GM23338 (cell line): Measurements from ENCODE around the gene FHL1. TPM values are rescaled to one million over a fixed set of nuclear protein-coding genes. Genes with fewer than 3 reads are reported as not detected.

ENCODE experiments used
- ATAC-seq: fragments of 200-7000 bp; cut with Tn5 transposase; 3 replicates; pipeline ENCODE4 v1.9.1; 2020
- DNase-seq: peaks from one replicate; pipeline ENCODE4 v3.0.0-alpha.2; 2015; ENCODE audit warnings: low spot score
- H2AFZ ChIP-seq: fragments of 200-600 bp; sonication (generic); 2 replicates; pipeline ENCODE4 v1.8.0; 2016; ENCODE audit warnings: antibody characterized with exemption, mild to moderate bottlenecking, moderate library complexity
- H3F3A ChIP-seq: fragments of 200-600 bp; sonication (generic); replicated peaks from 2 replicates; pipeline ENCODE4 v1.8.0; 2017; ENCODE audit warnings: antibody characterized with exemption, mixed run types, low read depth
- H3K27ac ChIP-seq: fragments of 200-600 bp; sonication (generic); 2 replicates; pipeline ENCODE4 v1.6.1; 2016; ENCODE audit warnings: low read depth
- H3K27me3 ChIP-seq: fragments of 200-600 bp; sonication (generic); 2 replicates; pipeline ENCODE4 v1.8.0; 2016; ENCODE audit warnings: mild to moderate bottlenecking, mixed run types, moderate library complexity; ENCODE audit not compliant: insufficient read depth
- H3K36me3 ChIP-seq: fragments of 200-600 bp; sonication (generic); 2 replicates; pipeline ENCODE4 v1.8.0; 2016; ENCODE audit warnings: mild to moderate bottlenecking; ENCODE audit not compliant: insufficient read depth
- H3K4me1 ChIP-seq: fragments of 200-600 bp; sonication (generic); 2 replicates; pipeline ENCODE4 v1.8.0; 2016; ENCODE audit warnings: mild to moderate bottlenecking, moderate library complexity; ENCODE audit not compliant: insufficient read depth
- H3K4me2 ChIP-seq: fragments of 200-600 bp; sonication (generic); 2 replicates; pipeline ENCODE4 v1.7.1; 2017; ENCODE audit warnings: mixed run types
- H3K4me3 ChIP-seq: fragments of 200-600 bp; sonication (generic); 2 replicates; pipeline ENCODE4 v1.6.1; 2016; ENCODE audit warnings: mixed run types
- H3K79me2 ChIP-seq: fragments of 200-600 bp; sonication (generic); replicated peaks from 2 replicates; pipeline ENCODE4 v1.8.0; 2017; ENCODE audit warnings: mild to moderate bottlenecking; ENCODE audit not compliant: insufficient read depth
- H3K9me2 ChIP-seq: fragments of 200-600 bp; sonication (generic); 2 replicates; pipeline ENCODE4 v1.8.0; 2017; ENCODE audit not compliant: insufficient read depth
- H4K20me1 ChIP-seq: fragments of 200-600 bp; sonication (generic); replicated peaks from 2 replicates; pipeline ENCODE4 v1.8.0; 2017; ENCODE audit warnings: mild to moderate bottlenecking; ENCODE audit not compliant: insufficient read depth
- H3K27ac Mint-ChIP-seq: 2 replicates; pipeline ENCODE4 v1.8.0; 2020; ENCODE audit warnings: inconsistent platforms, mild to moderate bottlenecking, moderate library complexity, mixed read lengths
- H3K27me3 Mint-ChIP-seq: 3 replicates; pipeline ENCODE4 v1.8.0; 2022; ENCODE audit warnings: low read depth, mild to moderate bottlenecking, moderate library complexity, mixed read lengths, inconsistent platforms; ENCODE audit not compliant: insufficient read depth, poor library complexity
- H3K36me3 Mint-ChIP-seq: 3 replicates; pipeline ENCODE4 v1.8.0; 2021; ENCODE audit warnings: low read depth, mild to moderate bottlenecking, inconsistent platforms, moderate library complexity, mixed read lengths
- H3K4me1 Mint-ChIP-seq: 3 replicates; pipeline ENCODE4 v1.8.0; 2020; ENCODE audit warnings: mild to moderate bottlenecking, inconsistent platforms, mixed read lengths
- H3K4me3 Mint-ChIP-seq: 3 replicates; pipeline ENCODE4 v1.8.0; 2021; ENCODE audit warnings: moderate library complexity, mild to moderate bottlenecking, inconsistent platforms, mixed read lengths
- H3K9me3 Mint-ChIP-seq: 3 replicates; pipeline ENCODE4 v1.8.0; 2020; ENCODE audit warnings: moderate library complexity, mild to moderate bottlenecking, inconsistent platforms, mixed read lengths
- CREB1 ChIP-seq: fragments of 250-450 bp; sonication (Bioruptor Pico); IDR thresholded peaks from 2 replicates; pipeline ENCODE4 v1.5.0; 2020; ENCODE audit warnings: low read depth, mild to moderate bottlenecking, moderate library complexity
- ETS1 ChIP-seq: IDR thresholded peaks from 2 replicates; pipeline ENCODE4 v1.6.1; 2016; ENCODE audit warnings: antibody characterized with exemption
- EZH2 ChIP-seq: fragments of 200-600 bp; sonication (generic); IDR thresholded peaks from one replicate; pipeline ENCODE4 v1.8.0; 2017; ENCODE audit warnings: antibody characterized with exemption, mild to moderate bottlenecking, low read depth; ENCODE audit not compliant: unreplicated experiment
- EZH2phosphoT487 ChIP-seq: fragments of 200-600 bp; sonication (generic); IDR thresholded peaks from one replicate; pipeline ENCODE4 v1.8.1; 2018; ENCODE audit warnings: antibody characterized with exemption; ENCODE audit not compliant: unreplicated experiment
- JUNB ChIP-seq: IDR thresholded peaks from one replicate; pipeline ENCODE4 v1.6.1; 2016; ENCODE audit warnings: antibody characterized with exemption; ENCODE audit not compliant: unreplicated experiment
- NANOG ChIP-seq: IDR thresholded peaks from 2 replicates; pipeline ENCODE4 v1.6.1; 2016; ENCODE audit warnings: antibody characterized with exemption, borderline replicate concordance
- POLR2AphosphoS5 ChIP-seq: IDR thresholded peaks from 2 replicates; pipeline ENCODE4 v1.6.1; 2016; ENCODE audit warnings: antibody characterized with exemption, low read depth
- REST ChIP-seq: IDR thresholded peaks from one replicate; pipeline ENCODE4 v1.6.1; 2018; ENCODE audit warnings: antibody characterized with exemption; ENCODE audit not compliant: unreplicated experiment
- STAT1 ChIP-seq: IDR thresholded peaks from one replicate; pipeline ENCODE4 v1.6.1; 2016; ENCODE audit warnings: antibody characterized with exemption; ENCODE audit not compliant: unreplicated experiment
- ZNF114 ChIP-seq: fragments of 250-450 bp; sonication (Bioruptor Pico); IDR thresholded peaks from 2 replicates; pipeline ENCODE4 v1.5.0; 2020; ENCODE audit warnings: mild to moderate bottlenecking, moderate library complexity
- ZNF331 ChIP-seq: fragments of 250-450 bp; sonication (Bioruptor Pico); IDR thresholded peaks from 2 replicates; pipeline ENCODE4 v1.5.0; 2020; ENCODE audit warnings: low read depth, mild to moderate bottlenecking, moderate library complexity
- polyA plus RNA-seq: library from polyadenylated mRNA; unstranded; fragments of >200 nt; fragmentation: Nextera tagmentation; extraction: Ambion mirVana; gene quantifications from 2 replicates; pipeline ENCODE4 v1.2.1, GENCODE V29; 2016
- total RNA-seq: library from RNA; depleted of rRNA; stranded (reverse); fragments of >200 nt; shearing (Covaris generic); gene quantifications from 2 replicates; pipeline ENCODE4 v1.2.3, GENCODE V29; 2014
- TF ChIP-seq, protein P1 (sequence below), 2 experiments: fragments of 200-600 bp in 1 of 2; sonication (generic) in 1 of 2; conservative IDR thresholded peaks; 2 replicates each; pipeline versions ENCODE4 v1.5.1 to v1.6.1; 2016 to 2017; ENCODE audit warnings: antibody characterized with exemption in 2 of 2, low read depth in 2 of 2, mild to moderate bottlenecking in 2 of 2, moderate library complexity in 1 of 2
- TF ChIP-seq, protein P2 (sequence below): fragments of 250-450 bp; sonication (Bioruptor Pico); IDR thresholded peaks from 2 replicates; pipeline ENCODE4 v1.5.0; 2020; ENCODE audit warnings: mild to moderate bottlenecking, moderate library complexity

Gene FHL1
- total and polyA plus RNA-seq, 2 experiments from 2014 or later = 47.9 to 60.4 TPM

GRCh38 chrX:136206916-136207315 lies 59.6 kb downstream of the FHL1 start:
- no peak for ATAC-seq
- Mint-ChIP-seq H3K27ac (no peak overlapping the region), H3K27me3 (peaks cover 1% of the 10 kb centered on the region), H3K9me3 (no peaks in the 10 kb centered on the region), H3K36me3 (no peaks in the 10 kb centered on the region; the same call in 1 of the 3 replicates), H3K4me3 (no peak overlapping the region), H3K4me1 (peaks cover 19% of the 10 kb centered on the region; the same call in 2 of the 3 replicates)
- H3K9me2 ChIP-seq = no peaks in the 10 kb centered on the region
- H3K4me1 ChIP-seq = peaks cover 3% of the 10 kb centered on the region; the same call in 1 of the 2 replicates
- H2AFZ ChIP-seq = no peak overlapping the region
- H3F3A ChIP-seq = no peaks in the 10 kb centered on the region
- no peaks in the 10 kb centered on the region for H4K20me1 ChIP-seq
- H3K27me3 ChIP-seq = no peaks in the 10 kb centered on the region
- no peaks in the 10 kb centered on the region for H3K79me2 ChIP-seq
- TF ChIP-seq REST (no peak), ZNF114 (CRISPR knock-in tag) (no peak), EZH2phosphoT487 (no peak), EZH2 (no peak), POLR2AphosphoS5 (no peak), ZNF331 (CRISPR knock-in tag) (no peak), JUNB (no peak), STAT1 (no peak), NANOG (no peak), ETS1 (no peak), CREB1 (CRISPR knock-in tag) (no peak)
- TF ChIP-seq, protein P1, sequence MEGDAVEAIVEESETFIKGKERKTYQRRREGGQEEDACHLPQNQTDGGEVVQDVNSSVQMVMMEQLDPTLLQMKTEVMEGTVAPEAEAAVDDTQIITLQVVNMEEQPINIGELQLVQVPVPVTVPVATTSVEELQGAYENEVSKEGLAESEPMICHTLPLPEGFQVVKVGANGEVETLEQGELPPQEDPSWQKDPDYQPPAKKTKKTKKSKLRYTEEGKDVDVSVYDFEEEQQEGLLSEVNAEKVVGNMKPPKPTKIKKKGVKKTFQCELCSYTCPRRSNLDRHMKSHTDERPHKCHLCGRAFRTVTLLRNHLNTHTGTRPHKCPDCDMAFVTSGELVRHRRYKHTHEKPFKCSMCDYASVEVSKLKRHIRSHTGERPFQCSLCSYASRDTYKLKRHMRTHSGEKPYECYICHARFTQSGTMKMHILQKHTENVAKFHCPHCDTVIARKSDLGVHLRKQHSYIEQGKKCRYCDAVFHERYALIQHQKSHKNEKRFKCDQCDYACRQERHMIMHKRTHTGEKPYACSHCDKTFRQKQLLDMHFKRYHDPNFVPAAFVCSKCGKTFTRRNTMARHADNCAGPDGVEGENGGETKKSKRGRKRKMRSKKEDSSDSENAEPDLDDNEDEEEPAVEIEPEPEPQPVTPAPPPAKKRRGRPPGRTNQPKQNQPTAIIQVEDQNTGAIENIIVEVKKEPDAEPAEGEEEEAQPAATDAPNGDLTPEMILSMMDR (conservative IDR thresholded peaks at IDR 0.05; ENCODE audit: low read depth in 2 of 2) = no peak
- TF ChIP-seq, protein P2, sequence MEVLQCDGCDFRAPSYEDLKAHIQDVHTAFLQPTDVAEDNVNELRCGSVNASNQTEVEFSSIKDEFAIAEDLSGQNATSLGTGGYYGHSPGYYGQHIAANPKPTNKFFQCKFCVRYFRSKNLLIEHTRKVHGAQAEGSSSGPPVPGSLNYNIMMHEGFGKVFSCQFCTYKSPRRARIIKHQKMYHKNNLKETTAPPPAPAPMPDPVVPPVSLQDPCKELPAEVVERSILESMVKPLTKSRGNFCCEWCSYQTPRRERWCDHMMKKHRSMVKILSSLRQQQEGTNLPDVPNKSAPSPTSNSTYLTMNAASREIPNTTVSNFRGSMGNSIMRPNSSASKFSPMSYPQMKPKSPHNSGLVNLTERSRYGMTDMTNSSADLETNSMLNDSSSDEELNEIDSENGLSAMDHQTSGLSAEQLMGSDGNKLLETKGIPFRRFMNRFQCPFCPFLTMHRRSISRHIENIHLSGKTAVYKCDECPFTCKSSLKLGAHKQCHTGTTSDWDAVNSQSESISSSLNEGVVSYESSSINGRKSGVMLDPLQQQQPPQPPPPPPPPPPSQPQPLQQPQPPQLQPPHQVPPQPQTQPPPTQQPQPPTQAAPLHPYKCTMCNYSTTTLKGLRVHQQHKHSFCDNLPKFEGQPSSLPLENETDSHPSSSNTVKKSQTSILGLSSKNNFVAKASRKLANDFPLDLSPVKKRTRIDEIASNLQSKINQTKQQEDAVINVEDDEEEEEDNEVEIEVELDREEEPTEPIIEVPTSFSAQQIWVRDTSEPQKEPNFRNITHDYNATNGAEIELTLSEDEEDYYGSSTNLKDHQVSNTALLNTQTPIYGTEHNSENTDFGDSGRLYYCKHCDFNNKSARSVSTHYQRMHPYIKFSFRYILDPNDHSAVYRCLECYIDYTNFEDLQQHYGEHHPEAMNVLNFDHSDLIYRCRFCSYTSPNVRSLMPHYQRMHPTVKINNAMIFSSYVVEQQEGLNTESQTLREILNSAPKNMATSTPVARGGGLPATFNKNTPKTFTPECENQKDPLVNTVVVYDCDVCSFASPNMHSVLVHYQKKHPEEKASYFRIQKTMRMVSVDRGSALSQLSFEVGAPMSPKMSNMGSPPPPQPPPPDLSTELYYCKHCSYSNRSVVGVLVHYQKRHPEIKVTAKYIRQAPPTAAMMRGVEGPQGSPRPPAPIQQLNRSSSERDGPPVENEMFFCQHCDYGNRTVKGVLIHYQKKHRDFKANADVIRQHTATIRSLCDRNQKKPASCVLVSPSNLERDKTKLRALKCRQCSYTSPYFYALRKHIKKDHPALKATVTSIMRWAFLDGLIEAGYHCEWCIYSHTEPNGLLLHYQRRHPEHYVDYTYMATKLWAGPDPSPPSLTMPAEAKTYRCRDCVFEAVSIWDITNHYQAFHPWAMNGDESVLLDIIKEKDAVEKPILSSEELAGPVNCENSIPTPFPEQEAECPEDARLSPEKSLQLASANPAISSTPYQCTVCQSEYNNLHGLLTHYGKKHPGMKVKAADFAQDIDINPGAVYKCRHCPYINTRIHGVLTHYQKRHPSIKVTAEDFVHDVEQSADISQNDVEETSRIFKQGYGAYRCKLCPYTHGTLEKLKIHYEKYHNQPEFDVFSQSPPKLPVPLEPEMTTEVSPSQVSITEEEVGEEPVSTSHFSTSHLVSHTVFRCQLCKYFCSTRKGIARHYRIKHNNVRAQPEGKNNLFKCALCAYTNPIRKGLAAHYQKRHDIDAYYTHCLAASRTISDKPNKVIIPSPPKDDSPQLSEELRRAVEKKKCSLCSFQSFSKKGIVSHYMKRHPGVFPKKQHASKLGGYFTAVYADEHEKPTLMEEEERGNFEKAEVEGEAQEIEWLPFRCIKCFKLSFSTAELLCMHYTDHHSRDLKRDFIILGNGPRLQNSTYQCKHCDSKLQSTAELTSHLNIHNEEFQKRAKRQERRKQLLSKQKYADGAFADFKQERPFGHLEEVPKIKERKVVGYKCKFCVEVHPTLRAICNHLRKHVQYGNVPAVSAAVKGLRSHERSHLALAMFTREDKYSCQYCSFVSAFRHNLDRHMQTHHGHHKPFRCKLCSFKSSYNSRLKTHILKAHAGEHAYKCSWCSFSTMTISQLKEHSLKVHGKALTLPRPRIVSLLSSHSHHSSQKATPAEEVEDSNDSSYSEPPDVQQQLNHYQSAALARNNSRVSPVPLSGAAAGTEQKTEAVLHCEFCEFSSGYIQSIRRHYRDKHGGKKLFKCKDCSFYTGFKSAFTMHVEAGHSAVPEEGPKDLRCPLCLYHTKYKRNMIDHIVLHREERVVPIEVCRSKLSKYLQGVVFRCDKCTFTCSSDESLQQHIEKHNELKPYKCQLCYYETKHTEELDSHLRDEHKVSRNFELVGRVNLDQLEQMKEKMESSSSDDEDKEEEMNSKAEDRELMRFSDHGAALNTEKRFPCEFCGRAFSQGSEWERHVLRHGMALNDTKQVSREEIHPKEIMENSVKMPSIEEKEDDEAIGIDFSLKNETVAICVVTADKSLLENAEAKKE (CRISPR knock-in tag) = no peak
- no peaks in the 10 kb centered on the region for H3K36me3 ChIP-seq
- no peak for DNase-seq
- H3K4me3 ChIP-seq = no peak overlapping the region
- H3K27ac ChIP-seq = no peak overlapping the region
- no peak overlapping the region for H3K4me2 ChIP-seq
